HG02884 (cell line): ENCODE data around the gene CLSTN2.

Experiments
- ATAC-seq: cut with Tn5 transposase; IDR thresholded peaks from one replicate; pipeline ENCODE4 v1.9.1; 2021; ENCODE audit warnings: mild to moderate bottlenecking, moderate library complexity; ENCODE audit not compliant: unreplicated experiment

The CLSTN2 gene

DNA sequence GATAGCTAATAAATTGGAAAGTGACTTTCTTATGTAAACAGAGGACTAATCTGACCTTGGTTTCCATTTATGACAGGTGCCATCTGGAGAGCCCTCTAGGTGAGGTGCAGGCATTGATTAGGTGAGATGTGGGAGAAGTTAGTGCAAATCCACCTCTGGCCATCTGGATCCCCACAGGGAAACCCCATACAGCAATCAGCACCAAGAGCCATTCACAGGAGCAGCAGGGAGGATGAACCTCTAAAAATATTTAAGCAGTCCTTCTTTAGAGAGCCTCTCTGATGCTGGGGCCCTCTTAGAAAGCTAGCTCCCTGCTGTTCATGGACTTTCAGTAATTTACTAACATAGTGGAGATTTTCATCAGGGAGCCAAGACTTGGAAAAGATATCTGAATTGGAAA, 69.3 kb downstream of the CLSTN2 start:
- ATAC-seq, result no peak

DNA sequence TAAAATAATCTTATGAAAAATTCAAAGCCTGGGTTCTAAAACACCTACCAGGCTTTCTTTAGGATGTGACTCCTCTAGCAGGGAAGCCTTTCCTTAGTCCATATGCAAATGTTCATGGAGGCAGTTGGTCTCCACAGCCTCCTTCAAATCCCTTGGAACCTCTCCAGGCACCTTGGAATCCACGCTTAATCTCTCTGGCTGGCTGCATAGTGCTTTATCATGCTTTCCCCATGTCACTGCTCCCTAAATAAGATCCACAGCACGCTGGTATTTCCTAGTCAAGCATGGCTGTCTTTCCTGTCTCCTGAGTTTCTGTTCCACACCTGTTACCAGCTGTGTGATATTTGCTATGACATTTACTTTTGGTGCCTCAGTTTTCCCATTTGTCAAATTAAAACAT, 71.3 kb downstream of the CLSTN2 start:
- no peak for ATAC-seq

DNA sequence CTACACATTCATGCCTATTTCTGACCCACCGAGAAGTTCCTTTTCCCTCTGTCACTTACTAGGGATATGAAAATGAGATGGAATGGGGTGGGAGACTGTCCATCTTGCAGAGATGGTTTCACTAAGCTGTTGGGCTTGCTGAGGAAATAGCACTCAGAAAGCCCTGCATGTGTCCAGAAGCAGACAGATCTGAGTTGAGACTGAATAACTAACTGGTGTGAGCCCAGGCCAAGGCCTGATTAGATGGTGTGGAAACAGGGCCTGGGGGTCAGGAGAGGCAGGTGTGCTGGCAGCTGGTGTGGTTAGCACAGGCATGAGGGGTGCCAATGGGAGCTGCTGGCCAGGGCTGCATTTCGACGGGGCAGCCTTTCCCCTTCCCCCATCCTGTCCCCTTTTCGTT, 72.1 kb downstream of the CLSTN2 start:
- ATAC-seq, result no peak

DNA sequence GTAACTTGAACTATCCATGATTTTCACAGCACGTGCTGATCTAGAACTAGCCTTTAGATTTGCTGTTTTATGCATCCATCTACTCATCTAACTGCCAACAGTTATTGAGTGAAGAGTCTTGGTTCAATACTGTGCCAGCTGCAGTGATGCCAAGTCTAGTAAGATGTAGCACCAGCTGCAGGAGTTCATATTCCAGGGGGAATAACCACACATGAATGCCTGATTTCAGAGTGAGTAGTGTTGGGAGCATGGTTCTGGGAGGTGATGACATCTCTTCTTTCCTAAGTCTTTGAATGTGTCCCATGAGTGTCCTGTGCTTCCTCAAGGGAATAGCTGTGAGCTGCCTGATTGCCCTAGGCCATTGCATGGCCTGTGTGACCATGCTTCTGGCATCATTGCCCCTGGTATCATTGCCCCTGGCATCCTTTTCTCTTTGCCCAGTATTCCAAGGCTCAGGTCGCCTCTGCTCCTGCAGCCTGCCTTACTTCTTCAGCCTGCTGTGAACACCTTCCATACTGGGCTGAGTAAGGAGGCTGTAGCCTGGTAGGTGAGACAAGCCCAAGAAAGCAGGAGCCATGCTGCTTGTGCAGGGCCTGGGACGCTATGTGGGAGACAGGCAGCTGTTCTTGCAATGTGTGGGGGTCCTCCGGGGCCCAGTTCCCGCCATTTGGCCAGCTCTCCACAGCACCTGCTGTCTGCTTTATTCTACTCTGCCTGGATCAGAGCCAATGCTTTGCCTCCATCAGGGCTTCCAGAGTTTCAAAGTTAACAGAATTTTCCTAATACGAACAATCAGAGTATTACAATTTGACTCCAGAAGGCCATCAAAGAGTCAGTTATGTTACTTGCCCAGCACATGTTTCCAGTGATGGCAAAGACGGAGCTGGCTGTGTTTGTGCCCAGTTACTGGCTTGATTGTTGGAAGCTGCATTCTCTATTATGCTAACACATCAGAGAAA, 73.2 kb downstream of the CLSTN2 start:
- no peak for ATAC-seq

DNA sequence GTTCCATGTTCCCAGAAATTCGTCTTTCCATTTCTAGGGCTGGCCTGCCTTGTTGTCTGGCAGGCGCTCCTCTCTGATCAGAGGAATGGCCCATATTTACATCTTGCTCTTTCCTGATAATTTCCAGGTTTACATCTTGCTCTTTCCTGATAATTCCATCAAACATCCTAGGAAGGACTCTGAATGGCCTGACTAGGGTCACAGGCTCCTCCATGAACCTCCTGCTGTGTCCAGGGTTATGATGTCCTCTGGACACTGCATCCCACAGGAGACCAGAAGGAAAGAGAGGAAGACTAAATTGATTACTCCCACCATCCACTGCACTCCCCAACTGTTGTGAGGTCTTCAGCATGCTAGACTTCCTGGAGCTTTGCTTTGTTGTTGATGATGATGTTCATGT, 75.4 kb downstream of the CLSTN2 start:
- ATAC-seq, result no peak

DNA sequence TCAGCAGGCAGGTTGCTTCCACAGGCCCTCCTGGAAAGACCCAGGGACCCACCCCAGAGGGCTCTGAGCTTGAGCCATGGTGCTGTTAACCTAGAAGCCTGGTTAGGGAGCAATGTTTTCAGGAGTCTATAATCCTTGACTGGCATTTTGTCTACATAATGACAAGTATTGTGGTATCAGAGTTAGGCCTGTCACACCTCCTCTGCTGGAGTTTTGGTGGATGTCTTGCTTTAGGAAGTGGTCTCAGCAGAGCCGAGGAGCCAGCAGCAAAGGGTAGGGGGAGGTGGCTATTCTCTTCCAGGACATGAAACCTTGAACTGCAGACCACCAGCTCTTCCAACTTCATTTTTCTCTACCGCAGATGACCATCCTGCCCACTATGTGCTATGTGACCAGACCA, 76.1 kb downstream of the CLSTN2 start:
- ATAC-seq, result no peak

DNA sequence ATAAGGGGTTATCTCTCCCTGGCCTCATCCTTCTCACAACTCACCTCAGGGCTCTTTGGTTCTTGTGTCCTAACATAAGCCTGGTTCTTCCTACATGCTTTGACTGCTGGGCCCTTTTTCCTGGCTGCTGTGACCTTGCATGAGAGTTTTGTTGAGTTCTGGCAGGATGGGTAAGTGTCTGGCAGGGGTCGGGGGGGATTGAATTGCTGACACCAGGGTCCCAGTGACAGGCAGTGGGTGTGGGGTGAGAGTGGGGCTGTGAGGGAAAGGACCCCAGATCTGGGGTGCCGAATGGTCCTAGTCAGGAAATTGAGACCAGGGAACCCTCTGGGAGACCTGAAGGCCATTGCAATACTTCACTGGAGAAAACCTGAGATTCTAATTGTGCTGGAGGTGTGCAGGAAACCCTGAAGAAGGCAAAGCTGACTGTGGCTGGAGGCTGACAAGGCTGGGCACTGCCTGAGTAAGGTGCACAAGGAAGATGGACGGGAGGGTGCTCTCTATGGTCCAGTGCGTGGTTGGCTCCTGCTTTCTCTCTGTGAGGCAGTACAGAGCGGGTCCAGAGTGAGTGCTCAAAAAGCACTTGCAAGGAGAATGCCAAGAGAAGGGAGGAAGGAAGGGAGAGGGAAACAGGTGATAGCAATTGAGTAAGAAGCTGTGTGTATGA, 76.8 kb downstream of the CLSTN2 start:
- no peak for ATAC-seq

DNA sequence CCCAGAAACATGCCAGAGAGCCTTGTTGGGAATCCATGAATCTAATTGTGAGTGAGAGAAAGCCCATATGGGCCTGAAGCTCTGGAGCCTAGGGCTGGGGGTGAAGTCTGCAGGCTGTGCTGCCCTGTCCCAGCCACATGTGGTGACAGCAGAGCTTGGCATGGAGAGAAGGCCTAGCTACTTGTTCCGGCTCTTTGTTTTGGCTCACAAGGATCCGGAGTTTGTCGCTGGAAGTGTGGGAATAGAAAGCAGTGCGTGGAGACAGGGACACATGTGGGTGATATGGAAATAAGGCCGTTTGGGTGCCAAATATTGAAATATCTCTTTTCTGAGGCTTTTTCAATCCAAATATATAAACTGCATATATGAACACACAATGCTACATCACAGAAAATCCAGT, 78.2 kb downstream of the CLSTN2 start:
- ATAC-seq, result no peak

DNA sequence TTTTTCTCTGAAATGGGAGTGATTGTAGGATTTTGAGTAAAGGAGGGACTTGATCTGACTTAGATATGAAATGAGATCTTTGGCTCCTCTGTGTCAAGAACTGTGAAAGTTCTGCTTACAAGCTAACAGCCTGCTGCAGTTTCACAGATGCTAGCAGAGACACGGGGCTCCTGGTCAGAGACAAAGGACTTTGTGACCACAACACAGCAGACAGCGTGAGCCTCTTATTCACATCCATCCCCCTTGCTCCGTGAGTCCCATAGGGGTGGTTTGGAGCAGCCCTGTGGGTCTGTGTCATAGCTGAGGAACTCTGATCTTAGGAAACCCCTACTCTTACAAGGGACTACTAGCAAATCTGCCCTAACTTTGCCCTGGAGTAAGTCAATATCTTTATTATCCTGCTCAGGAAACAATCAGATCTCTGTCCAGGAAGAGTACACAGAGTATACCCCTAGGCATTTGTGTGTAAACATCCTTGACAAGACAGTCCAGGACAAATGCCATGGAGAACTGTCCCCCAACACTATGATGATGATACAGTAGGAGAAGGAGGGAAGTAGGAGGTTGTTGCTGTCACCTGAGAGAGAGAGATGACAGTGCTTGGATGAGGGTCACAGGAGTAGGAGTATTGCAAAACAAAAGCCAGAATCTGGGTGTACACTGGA, 80.0 kb downstream of the CLSTN2 start:
- ATAC-seq, result no peak

DNA sequence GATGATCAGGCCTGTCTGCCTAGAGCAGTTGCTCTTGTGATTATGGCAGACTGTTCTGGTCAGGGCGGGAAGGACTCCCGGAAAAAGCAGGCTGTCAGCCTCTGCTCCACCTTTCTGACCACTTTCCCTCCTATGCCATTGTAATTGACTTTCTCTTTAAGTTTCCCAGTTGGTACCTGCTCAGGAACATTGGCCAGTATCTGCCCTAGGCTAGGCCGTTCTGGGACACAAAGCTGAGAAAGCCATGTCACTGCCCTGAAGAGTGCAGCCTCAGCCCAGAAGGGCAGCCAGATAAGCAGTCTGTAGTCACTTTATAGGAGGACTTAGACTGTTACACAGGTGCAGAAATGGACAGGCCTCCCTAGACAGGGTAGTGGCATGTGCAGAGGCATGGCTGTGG, 80.8 kb downstream of the CLSTN2 start:
- ATAC-seq, result no peak

DNA sequence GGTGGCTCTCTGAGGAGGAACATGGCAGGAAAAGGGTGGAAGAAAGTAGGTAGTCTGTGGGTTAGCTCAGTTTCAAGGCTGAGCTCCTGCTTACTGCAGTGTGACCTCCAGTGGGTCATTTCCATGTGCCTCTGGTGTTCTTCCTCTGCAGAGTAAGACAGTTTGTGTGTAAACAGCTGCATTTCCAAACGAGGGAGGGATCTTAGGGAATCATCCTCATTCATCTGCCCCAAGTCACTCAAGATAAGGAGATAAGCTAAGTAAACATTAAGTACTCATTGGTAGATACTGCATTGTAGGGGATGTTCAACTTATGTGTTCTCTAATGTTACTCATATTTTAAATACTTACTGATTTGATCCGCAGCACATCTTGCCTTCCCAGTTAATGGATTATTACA, 83.6 kb downstream of the CLSTN2 start:
- ATAC-seq, result no peak

DNA sequence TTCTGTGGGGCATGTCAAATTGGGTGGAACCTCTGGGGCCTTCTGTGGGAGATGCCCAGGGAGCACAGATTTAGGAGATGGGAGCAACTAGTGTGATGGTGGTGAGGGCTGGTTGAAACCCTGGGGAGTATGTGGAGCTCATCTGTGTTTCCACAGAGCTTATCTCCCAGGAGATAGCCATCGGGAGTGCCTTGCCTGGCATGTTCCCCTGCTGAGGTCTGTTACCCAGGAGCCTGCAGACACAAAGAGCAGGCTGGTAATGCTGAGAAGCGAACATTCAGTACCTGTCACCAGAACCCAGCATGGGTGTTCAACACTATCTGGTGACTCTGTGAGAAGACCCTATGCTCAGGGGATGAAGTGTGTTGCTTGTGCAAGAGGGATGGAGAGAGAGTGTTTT, 85.0 kb downstream of the CLSTN2 start:
- ATAC-seq, result no peak

DNA sequence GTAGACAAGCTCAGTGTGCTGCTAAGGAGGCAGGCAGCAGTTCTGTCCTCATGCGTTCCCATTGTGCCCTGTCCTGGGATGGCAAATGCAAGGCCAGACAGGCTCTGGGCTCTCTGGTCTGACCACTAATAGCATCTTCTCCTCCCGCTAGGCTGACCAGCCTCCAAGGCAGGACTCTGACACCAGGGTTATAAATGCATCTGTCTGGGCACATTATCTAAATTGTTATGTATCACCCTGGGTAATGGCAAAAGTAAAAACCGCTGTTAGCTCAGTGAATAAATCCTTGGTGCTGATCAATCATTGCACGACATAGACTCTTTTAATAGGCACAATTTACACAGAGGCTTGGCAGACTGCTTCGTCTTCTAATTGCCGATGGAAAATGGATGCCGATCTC, 85.6 kb downstream of the CLSTN2 start:
- no peak for ATAC-seq

DNA sequence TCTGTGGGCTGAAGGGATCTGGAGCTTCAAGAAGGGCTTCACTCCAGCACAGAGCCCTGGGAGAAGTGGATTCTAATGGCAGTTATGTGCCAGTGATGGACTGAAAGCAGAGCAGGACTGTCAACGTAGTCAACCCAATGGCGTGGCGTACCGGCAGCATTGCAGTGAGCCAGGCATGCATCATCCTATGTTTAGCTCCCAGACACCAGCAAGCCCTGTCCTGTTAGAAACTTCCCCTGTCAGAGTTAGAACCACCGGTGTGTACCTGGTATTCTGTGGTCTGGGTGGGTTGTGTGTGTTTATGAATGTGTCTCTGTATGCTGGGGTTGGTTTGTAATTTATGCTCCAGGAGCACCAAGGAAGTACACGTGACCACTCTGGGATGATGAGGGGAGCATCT, 86.3 kb downstream of the CLSTN2 start:
- ATAC-seq, result no peak

DNA sequence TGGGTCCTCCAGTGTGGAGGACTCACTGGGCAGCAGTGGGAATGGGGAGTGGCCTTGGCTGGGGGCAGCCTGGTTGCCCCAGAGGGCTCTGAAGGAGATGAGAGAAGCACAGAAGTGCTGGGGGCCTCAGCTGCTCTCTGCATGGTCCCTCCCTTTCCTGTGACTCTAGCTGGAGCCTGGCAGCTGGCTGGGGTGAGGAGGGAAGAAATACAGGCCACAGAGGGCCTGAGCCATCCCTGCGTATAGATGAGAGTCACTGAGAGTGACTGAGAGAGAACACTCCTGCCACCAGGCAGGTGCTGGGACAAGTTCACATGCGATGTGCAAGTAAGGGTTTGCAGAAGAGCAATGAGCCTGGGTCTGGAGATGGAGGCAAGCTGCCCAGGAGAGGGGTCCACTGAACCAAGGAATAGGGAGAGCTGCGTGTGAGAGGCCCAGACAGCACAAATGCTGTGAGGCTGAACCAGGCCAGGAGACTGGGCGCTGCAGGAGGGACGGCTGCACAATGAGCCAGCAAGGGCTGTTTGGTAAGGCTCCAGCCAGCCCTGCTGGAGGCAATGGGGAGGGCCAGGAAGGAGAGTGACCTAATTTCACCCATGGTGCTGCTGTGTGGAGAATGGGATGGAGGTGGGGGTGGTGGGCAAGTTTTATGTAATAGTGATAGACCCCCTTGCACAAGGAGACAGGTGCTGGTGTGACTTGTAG, 87.2 kb downstream of the CLSTN2 start:
- ATAC-seq, result no peak

DNA sequence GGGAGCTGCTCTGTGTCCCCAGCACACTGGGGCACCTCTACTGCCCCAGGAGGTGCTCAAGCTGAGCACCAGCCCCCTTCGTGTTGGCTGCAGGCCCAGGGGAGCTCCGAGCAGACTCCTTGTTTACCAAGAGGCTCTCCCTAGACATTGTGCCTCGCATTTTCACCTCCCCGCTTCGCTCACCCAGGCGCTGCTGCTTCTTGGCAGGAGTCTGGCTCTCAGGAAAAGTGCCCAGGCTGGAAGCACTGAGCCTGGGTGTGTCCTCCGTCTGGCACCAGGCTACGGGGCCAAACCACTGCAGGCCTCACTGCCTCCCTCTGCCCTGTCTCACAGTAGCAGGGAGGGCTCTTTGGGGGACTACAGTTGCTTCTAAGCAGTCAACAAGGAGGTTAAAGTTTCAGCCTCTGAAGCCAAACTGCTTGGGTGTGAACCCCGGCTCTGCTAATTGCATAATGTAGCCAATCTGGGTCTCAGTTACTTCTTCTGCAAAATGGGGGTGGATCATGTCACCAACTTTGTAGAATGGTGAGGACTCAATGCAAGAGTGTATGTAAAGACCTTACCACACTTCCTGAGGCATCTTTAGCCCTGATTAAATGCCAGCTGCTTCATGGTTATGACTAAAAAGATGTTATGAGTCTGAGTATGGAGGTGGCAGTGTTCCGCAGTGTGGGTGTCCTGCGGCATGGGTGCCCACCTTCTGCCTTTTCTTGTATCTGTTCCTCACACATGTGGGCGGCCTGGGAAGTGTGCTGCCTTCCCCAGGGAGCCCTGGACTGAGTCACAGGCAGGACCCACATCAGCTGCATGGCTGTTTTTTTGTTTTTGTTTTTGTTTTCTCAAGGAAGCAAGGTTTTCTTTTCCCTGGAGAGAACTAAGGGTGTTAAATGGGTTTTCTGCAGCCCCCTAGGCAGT, 88.9 kb downstream of the CLSTN2 start:
- ATAC-seq, result no peak

DNA sequence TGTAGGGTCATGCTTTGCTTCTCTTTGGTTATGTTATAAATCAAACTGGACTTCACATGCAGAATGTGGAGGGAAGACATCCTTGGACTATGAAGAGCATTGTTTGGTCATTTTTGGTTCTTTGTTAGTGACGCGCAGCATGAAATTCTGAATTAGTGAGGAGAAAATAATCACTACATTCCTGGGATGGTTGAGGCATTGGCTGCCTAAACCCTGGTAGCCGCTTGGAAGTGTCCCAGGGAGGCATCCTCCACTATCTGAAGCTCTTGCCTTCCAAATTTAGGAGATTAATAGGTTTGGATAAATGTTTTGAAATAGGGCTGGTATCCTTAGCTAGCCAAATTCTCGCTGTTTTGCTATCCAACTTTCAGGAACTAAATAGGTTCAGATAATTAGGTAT, 96.2 kb downstream of the CLSTN2 start:
- no peak for ATAC-seq

DNA sequence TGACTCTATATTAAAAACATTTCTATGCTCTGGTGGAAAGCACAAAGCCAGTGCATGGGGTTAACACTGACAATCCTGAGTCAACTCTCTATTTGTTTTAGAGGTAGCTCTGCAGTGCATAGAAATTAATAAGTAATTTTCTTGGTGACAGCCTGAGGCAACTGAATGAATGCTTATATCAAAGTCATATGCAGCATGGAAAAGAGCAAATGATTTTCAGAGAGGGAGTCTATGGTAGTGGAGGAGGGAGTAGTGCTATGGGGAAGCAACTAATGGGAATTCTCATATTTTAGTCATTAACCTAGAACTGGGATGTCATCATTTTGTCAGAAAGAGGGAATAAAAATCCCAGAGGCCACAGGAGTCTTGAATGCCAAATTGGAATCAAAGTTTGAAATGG, 99.1 kb downstream of the CLSTN2 start:
- ATAC-seq, result no peak

DNA sequence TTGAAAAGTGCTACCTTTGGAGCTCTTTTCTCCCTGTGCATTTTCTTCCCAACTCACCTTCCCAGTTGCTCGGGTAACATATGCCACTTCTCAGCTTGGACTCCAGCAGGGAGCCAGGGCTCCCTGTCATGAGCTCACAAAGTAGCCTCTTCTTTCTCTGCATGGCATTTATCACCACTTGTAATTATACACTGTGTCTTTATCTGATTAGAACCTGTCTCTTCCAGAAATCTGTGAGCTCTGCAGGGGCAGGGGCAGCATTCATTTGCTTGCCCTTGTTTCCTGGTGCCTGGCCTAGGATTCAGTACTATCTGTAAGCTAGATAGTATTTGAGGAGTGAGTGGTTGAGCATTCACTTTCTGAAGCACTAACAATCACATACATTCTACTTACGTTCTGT, 100.9 kb downstream of the CLSTN2 start:
- ATAC-seq, result no peak

DNA sequence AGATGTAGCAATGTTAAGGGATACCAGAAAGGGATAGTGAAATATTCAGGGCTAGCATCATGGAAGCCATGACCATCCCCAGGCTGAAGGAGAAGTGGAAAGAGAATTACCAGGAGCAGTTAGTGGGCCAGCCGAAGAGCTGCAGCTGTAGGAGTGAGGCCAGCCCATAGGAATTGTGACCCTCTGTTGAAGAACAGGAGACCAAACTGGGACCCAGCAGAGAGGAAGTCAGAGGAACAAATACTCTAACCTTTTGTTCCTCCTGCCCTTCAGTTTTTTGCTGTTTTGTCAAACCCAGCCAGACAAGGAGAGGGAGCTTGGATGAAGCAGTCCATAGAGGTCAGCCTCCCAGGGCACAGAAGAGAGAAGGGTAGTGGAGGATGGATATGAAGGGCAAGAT, 115.4 kb downstream of the CLSTN2 start:
- ATAC-seq, result no peak
